IPS DF 6.9 (cell line): ENCODE results near the gene STX8.

Experiments
- DNase-seq: peaks from one replicate; pipeline ENCODE4 v3.0.0-alpha.2; 2013; ENCODE audit warnings: low read depth, low spot score
- H3K27ac ChIP-seq: one replicate; pipeline ENCODE4 v1.5.1; 2013; ENCODE audit warnings: low read length, control low read depth
- H3K27me3 ChIP-seq: 2 replicates; pipeline ENCODE4 v1.6.1; 2013; ENCODE audit warnings: mild to moderate bottlenecking, low read length; ENCODE audit not compliant: control insufficient read depth, insufficient read depth
- H3K36me3 ChIP-seq: 2 replicates; pipeline ENCODE4 v1.6.1; 2013; ENCODE audit warnings: low read length; ENCODE audit not compliant: control insufficient read depth, insufficient read depth
- H3K4me1 ChIP-seq: 2 replicates; pipeline ENCODE4 v1.6.1; 2013; ENCODE audit warnings: low read length; ENCODE audit not compliant: control insufficient read depth, insufficient read depth
- H3K4me3 ChIP-seq: 2 replicates; pipeline ENCODE4 v1.5.1; 2013; ENCODE audit warnings: mild to moderate bottlenecking, low read length
- H3K9me3 ChIP-seq: 2 replicates; pipeline ENCODE4 v1.6.1; 2013; ENCODE audit warnings: low read length, inconsistent platforms; ENCODE audit not compliant: control insufficient read depth, insufficient read depth
- WGBS: extraction: QIAGEN DNeasy Blood & Tissue Kit; methylation state at CpG from one replicate; pipeline ENCODE4 v1.1.7; 2013; ENCODE audit warnings: mixed read lengths, missing lambda C conversion rate; ENCODE audit not compliant: insufficient read length, insufficient coverage; 5-methylcytosine and 5-hydroxymethylcytosine counted together

Gene STX8

DNA sequence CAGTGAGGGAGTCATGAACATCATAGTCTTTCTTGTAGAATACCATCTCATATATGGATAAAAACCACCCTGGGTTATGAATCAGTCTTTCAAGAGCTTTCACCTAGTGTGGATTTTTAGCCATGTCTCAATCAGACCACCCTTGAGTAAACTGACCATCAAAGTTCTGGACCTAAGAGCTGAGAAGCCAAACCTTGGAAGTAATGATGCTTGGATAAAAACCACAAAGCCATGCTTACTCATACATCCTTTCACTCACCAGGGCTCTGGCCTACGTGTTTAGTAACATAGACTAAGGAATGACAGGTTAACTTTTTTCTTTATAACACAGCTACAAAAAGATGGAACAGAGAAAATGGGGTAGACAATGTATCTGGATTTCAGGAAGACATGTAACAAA, 167.2 kb downstream of the STX8 start:
- no peak overlapping the region for H3K27ac ChIP-seq
- no peaks in the 10 kb centered on the region for H3K36me3 ChIP-seq
- no peak overlapping the region for H3K4me3 ChIP-seq
- no peaks in the 10 kb centered on the region for H3K4me1 ChIP-seq
- no peak for DNase-seq
- no peaks in the 10 kb centered on the region for H3K9me3 ChIP-seq
- no peaks in the 10 kb centered on the region for H3K27me3 ChIP-seq
- WGBS: no CpG with 5 or more reads among the region's 1 CpG

GRCh38 chr17:9406046-9406606, 169.5 kb downstream of the STX8 start:
- no peaks in the 10 kb centered on the region for H3K27me3 ChIP-seq
- no peaks in the 10 kb centered on the region for H3K9me3 ChIP-seq
- WGBS: no CpG with 5 or more reads among the region's 2 CpGs
- no peak for DNase-seq
- no peak overlapping the region for H3K27ac ChIP-seq
- H3K4me1 ChIP-seq: no peaks in the 10 kb centered on the region
- H3K36me3 ChIP-seq: no peaks in the 10 kb centered on the region
- no peak overlapping the region for H3K4me3 ChIP-seq

DNA sequence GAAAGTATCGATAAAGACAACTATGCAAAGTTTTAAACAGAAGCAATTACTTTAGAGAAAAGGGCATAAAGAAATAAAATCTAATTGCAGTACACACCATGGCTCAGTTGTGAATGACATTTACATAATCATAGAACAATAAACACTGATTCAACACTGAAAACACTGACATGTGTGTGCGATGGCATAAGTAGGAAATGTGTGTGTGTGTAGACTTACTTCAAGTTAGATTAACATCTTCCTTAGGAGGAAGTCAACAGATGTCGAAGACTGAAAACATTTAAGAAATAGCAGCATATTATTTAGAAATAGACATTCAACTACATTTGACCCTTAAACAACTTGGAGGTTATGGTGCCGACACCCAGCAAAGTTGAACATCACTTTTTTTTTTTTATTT, 172.4 kb downstream of the STX8 start:
- no peak overlapping the region for H3K4me3 ChIP-seq
- no peak overlapping the region for H3K27ac ChIP-seq
- H3K27me3 ChIP-seq: no peaks in the 10 kb centered on the region
- no peaks in the 10 kb centered on the region for H3K9me3 ChIP-seq
- no peaks in the 10 kb centered on the region for H3K36me3 ChIP-seq
- no CpG with 5 or more reads among the region's 4 CpGs for whole genome bisulfite sequencing
- no peaks in the 10 kb centered on the region for H3K4me1 ChIP-seq
- DNase-seq: no peak

DNA sequence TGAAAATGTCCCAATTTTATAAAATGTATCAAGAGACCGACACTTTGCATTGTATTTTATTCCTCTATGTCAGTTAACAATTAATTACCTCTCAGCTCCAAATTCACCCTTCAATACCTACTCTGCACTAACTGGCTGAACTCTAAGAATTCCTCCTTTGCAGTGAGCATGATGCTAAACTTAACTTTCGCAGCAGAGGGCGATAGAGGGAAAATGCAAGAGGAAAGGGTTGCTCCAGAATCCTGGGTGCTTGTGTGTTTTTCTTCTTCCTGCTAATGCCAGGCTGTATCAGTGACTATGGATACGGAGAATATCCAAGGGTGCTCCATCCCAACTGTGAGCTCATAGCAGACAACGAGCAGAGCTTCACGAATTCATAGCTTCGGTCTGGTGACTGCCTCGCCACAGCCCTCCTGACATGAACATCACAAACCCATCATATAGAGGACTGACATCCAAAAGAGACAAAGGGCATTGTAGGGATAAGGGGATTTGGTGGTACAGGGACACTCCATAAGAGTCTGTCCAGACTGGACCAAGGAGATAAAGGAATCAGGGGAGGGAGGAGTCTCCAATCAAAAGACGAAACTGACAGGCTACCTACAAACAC, 172.9 kb downstream of the STX8 start:
- DNase-seq: peak; percentile 33
- Histone ChIP-seq H3K27ac (no peak overlapping the region), H3K36me3 (no peaks in the 10 kb centered on the region), H3K4me1 (no peaks in the 10 kb centered on the region), H3K27me3 (no peaks in the 10 kb centered on the region), H3K4me3 (no peak overlapping the region), H3K9me3 (no peaks in the 10 kb centered on the region)
- no CpG with 5 or more reads among the region's 9 CpGs for WGBS

- WGBS: no CpG with 5 or more reads among the region's 4 CpGs
Observed at GRCh38 chr17:9401434-9401833, 174.2 kb downstream of the STX8 start.

GRCh38 chr17:9389111-9389527, 186.5 kb downstream of the STX8 start:
- no CpG with 5 or more reads among the region's 3 CpGs for WGBS
- no peaks in the 10 kb centered on the region for H3K36me3 ChIP-seq
- H3K4me1 ChIP-seq: no peaks in the 10 kb centered on the region
- H3K4me3 ChIP-seq: no peak overlapping the region
- DNase-seq: no peak
- H3K9me3 ChIP-seq: no peaks in the 10 kb centered on the region
- no peak overlapping the region for H3K27ac ChIP-seq
- H3K27me3 ChIP-seq: no peaks in the 10 kb centered on the region

More at GRCh38 chr17:9401434-9401833, 174.2 kb downstream of the STX8 start:
- no peaks in the 10 kb centered on the region for H3K9me3 ChIP-seq
- DNase-seq: no peak
- H3K4me3 ChIP-seq: no peak overlapping the region
- no peaks in the 10 kb centered on the region for H3K27me3 ChIP-seq
- H3K27ac ChIP-seq: no peak overlapping the region
- H3K36me3 ChIP-seq: no peaks in the 10 kb centered on the region
- H3K4me1 ChIP-seq: no peaks in the 10 kb centered on the region

GRCh38 chr17:9386401-9386800, 189.2 kb downstream of the STX8 start:
- Histone ChIP-seq H3K27ac (no peak overlapping the region), H3K9me3 (no peaks in the 10 kb centered on the region), H3K27me3 (no peaks in the 10 kb centered on the region), H3K4me3 (no peak overlapping the region), H3K4me1 (no peaks in the 10 kb centered on the region), H3K36me3 (no peaks in the 10 kb centered on the region)
- DNase-seq: no peak
- WGBS: no CpG with 5 or more reads among the region's 3 CpGs

DNA sequence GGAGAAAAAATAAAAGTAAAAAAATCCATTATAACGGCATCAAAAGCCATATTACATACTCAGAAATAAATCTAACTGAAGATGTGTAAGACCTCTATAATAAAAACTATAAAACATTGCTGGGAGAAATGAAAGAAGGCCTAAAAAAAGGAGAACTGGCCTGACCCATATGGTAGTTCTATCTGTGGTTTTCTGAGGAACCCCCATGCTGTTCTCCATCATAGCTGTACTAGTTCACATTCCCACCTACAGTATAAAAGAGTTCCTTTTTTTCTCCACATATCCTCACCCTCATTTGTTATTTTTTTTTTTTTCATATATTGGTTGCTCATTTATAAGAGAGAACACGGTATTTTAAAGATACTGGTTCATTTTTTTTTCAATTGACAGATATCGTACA, 191.8 kb downstream of the STX8 start:
- Histone ChIP-seq H3K27ac (no peak overlapping the region), H3K4me3 (no peak overlapping the region), H3K4me1 (no peaks in the 10 kb centered on the region; the same call in 1 of the 2 replicates), H3K36me3 (no peaks in the 10 kb centered on the region), H3K9me3 (no peaks in the 10 kb centered on the region), H3K27me3 (no peaks in the 10 kb centered on the region)
- DNase-seq: no peak
- WGBS: no CpG with 5 or more reads among the region's 3 CpGs

DNA sequence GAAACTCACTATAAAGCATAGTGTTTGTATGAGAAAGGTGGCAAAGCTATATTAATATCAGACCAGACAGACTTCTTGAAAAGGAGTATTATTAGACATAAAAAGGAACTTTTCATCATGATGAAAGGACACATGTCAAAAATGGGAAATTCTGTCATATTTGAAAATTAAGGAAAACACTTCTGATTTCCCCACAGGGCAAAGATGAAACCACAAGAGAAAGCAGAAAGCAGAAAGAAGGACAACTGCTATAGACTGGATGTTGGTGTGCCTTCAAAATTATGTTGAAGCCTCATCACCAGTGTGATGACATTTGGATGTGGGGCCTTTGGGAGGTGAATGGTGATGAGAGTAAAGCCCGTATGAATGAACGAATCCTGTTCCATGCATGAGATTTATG, 193.0 kb downstream of the STX8 start:
- no peak overlapping the region for H3K4me3 ChIP-seq
- WGBS: no CpG with 5 or more reads among the region's 2 CpGs
- no peaks in the 10 kb centered on the region for H3K36me3 ChIP-seq
- no peak overlapping the region for H3K27ac ChIP-seq
- no peaks in the 10 kb centered on the region; the same call in 1 of the 2 replicates for H3K4me1 ChIP-seq
- no peaks in the 10 kb centered on the region for H3K27me3 ChIP-seq
- DNase-seq: no peak
- H3K9me3 ChIP-seq: no peaks in the 10 kb centered on the region

DNA sequence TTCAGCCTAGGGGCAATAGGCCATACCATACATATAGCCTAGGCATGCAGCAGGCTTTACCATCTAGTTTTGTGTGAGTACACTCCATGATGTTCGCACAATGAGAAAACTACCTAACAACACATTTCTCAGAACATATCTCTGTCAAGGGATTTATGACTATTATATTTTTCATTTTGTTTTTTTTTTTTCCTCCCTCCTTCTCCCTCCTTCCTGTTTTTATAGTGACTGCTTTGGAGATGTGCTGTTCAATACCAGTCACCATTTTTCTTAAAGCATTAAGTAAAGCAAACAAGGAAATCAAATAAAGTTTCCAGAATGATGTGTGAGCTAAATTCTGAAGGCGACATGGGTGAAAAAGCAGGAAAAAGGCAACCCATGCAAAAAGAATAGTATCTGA, 194.6 kb downstream of the STX8 start:
- Histone ChIP-seq H3K9me3 (no peaks in the 10 kb centered on the region), H3K27ac (no peak overlapping the region), H3K4me3 (no peak overlapping the region), H3K27me3 (no peaks in the 10 kb centered on the region), H3K4me1 (no peaks in the 10 kb centered on the region; the same call in 1 of the 2 replicates), H3K36me3 (no peaks in the 10 kb centered on the region)
- DNase-seq: no peak
- WGBS: no CpG with 5 or more reads among the region's 2 CpGs

GRCh38 chr17:9380361-9380760, 195.3 kb downstream of the STX8 start:
- Histone ChIP-seq H3K4me1 (no peaks in the 10 kb centered on the region; the same call in 1 of the 2 replicates), H3K9me3 (no peaks in the 10 kb centered on the region), H3K4me3 (no peak overlapping the region), H3K36me3 (no peaks in the 10 kb centered on the region), H3K27ac (no peak overlapping the region), H3K27me3 (no peaks in the 10 kb centered on the region)
- WGBS: no CpG with 5 or more reads among the region's 4 CpGs
- DNase-seq: no peak
